Activated B cell treated with CpG ODN at 0.5 μM for 24 hours (primary cell): ENCODE measurements around the gene THSD8. TPM values are rescaled to one million over a fixed set of nuclear protein-coding genes. Genes with fewer than 3 reads are reported as not detected.
"Not testable (repeated sequence)": the region's sequence is repeated elsewhere in the genome, so short reads cannot be mapped to it uniquely, and the experiment has no call there.

Experiments
- ATAC-seq: fragments of 200-7000 bp; cut with Tn5 transposase; one replicate; pipeline ENCODE4 v1.10.0; 2021; ENCODE audit warnings: low read depth, mild to moderate bottlenecking, moderate library complexity
- CTCF ChIA-PET: fragments of 350-600 bp; sonication (Branson Sonifier 250); formaldehyde crosslinking; loops from one replicate; lab custom pipeline; 2021; ENCODE audit warnings: antibody characterized with exemption; lab: Charles Lee
- POLR2A ChIA-PET: fragments of 350-600 bp; sonication (Branson Sonifier 250); formaldehyde crosslinking; loops from one replicate; lab custom pipeline; 2021; ENCODE audit warnings: antibody characterized with exemption; lab: Charles Lee
- DNase-seq: peaks from one replicate; pipeline ENCODE4 v3.0.0; 2022
- H3K27ac Mint-ChIP-seq: one replicate; pipeline ENCODE4 v1.8.0; 2020; ENCODE audit warnings: mixed read lengths
- H3K27me3 Mint-ChIP-seq: one replicate; pipeline ENCODE4 v1.8.0; 2021; ENCODE audit warnings: mixed read lengths
- H3K36me3 Mint-ChIP-seq: one replicate; pipeline ENCODE4 v1.8.0; 2021; ENCODE audit warnings: low read depth, mixed read lengths
- H3K4me1 Mint-ChIP-seq: one replicate; pipeline ENCODE4 v1.8.0; 2021; ENCODE audit warnings: mixed read lengths
- H3K4me3 Mint-ChIP-seq: one replicate; pipeline ENCODE4 v1.8.0; 2020; ENCODE audit warnings: mild to moderate bottlenecking, mixed read lengths
- H3K9me3 Mint-ChIP-seq: one replicate; pipeline ENCODE4 v1.8.0; 2020; ENCODE audit warnings: mixed read lengths
- intact Hi-C: fragments of 100-400 bp; cut with micrococcal nuclease; formaldehyde crosslinking; loops from one replicate; pipeline ENCODE4 v1.15.1; 2024
- total RNA-seq: library from RNA; stranded (reverse); gene quantifications from 2 replicates; pipeline ENCODE4 v1.2.3, GENCODE V29; 2022
- TF ChIP-seq, protein P1 (sequence below): fragments of 200-600 bp; IDR thresholded peaks from one replicate; pipeline ENCODE4 v1.8.0; 2022; ENCODE audit warnings: antibody characterized with exemption, mild to moderate bottlenecking

Gene THSD8
- total RNA-seq, 1 donor from 2014 or later, result 2.3 TPM

DNA sequence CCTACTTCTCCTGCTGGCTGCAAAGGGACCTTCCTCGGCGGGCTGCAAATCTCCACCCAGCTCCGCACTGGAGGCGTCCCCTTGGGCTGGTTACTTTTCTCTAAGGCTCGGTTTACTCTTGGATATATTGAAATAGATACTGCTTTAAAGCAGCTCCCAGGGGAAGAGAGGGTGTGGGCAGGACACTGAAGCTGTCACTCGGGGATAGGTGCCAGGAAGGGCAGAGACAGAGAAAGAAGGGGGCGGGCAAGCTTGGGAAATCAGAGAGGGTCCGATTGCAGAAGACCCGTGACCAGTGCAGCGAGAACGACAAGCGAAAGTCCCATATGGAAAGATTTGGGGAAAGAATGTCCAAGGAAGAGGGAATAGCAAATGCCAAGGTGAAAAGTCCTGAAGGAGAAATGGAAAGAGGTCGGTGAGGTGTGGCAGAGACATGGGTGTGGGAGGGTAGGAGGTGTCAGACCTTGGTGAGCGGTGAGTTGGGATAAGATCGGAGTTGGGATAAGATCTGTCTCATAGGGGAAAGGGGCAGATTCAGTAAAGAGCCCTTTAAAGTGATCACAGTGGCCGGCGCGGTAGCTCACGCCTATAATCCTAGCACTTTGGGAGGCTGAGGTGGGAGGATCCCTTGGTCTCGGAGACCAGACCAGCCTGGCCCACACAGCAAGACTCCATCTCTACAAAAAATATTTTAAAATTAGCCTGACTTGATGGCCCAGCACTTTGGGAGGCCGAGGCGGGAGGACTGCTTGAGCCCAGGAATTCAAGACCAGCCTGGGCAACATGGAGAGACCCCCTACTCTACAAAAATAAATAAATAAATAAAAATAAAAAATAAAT, 618 bp downstream of the THSD8 start:
- TF ChIP-seq, protein P1, sequence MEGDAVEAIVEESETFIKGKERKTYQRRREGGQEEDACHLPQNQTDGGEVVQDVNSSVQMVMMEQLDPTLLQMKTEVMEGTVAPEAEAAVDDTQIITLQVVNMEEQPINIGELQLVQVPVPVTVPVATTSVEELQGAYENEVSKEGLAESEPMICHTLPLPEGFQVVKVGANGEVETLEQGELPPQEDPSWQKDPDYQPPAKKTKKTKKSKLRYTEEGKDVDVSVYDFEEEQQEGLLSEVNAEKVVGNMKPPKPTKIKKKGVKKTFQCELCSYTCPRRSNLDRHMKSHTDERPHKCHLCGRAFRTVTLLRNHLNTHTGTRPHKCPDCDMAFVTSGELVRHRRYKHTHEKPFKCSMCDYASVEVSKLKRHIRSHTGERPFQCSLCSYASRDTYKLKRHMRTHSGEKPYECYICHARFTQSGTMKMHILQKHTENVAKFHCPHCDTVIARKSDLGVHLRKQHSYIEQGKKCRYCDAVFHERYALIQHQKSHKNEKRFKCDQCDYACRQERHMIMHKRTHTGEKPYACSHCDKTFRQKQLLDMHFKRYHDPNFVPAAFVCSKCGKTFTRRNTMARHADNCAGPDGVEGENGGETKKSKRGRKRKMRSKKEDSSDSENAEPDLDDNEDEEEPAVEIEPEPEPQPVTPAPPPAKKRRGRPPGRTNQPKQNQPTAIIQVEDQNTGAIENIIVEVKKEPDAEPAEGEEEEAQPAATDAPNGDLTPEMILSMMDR, result no peak
- DNase-seq (no peak), ATAC-seq (no peak)
- ChIA-PET POLR2A (interaction anchor here (0.7 to 1.3 kb wide), 3 partner anchors 9 to 33 kb away, joined by 3 to 5 read pairs (median 4); no protein-coding TSS in a partner anchor), CTCF (interaction anchor here (1.0 to 1.1 kb wide), 2 partner anchors 10 to 36 kb away, joined by 3 to 4 read pairs; no protein-coding TSS in a partner anchor)
- intact Hi-C loops, result no loop called here
- H3K27ac Mint-ChIP-seq, result no peak overlapping the region
- H3K36me3 Mint-ChIP-seq, result peaks cover 2% of the 10 kb centered on the region
- H3K9me3 Mint-ChIP-seq, result no peaks in the 10 kb centered on the region
- H3K27me3 Mint-ChIP-seq, result peaks cover 5% of the 10 kb centered on the region
- peak overlapping the region; percentile 82 for H3K4me3 Mint-ChIP-seq
- H3K4me1 Mint-ChIP-seq, result peaks cover 31% of the 10 kb centered on the region

DNA sequence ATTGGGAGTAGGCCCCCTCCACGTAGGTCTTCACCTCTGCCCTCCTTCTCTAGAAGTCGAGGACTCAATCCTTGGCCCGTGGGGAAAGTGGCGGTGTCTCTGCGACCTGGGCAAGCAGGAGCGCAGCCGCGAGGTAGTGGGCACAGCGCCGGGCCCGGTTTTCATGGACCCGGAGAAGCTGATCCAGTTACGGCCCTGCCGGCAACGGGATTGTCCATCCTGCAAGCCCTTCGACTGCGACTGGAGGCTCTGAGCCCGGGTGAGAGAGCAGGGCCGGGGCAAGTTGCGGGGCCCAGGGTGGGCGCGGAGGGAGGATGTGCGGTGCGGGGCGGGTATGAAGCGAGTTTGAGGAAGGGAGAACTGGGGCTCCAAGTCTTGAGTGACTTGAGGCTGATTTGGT, 2.2 kb downstream of the THSD8 start:
- TF ChIP-seq, protein P1, result no peak
- Mint-ChIP-seq H3K9me3 (no peaks in the 10 kb centered on the region), H3K36me3 (peaks cover 7% of the 10 kb centered on the region), H3K27ac (no peak overlapping the region), H3K4me1 (peaks cover 31% of the 10 kb centered on the region), H3K4me3 (no peak overlapping the region), H3K27me3 (peaks cover 5% of the 10 kb centered on the region)
- ChIA-PET CTCF (interaction anchor here (1.0 kb wide), 1 partner anchor 43 kb away, joined by 3 read pairs; no protein-coding TSS in a partner anchor), POLR2A (interaction anchor here (0.6 to 0.8 kb wide), 3 partner anchors 11 to 879 kb away, joined by 5 to 11 read pairs (median 10); partner anchors contain the start of gene ZNF700)
- ATAC-seq (no peak), DNase-seq (no peak)
- intact Hi-C loops, result no loop called here

GRCh38 chr19:12806242-12807081, 4.6 kb downstream of the THSD8 start, which contains the start of gene RNASEH2A:
TSS of gene RNASEH2A (plus strand) at chr19:12806584. CDS start at chr19:12806674, 90 bp downstream.
- peak; percentile 93 for ATAC-seq
- peaks cover 5% of the 10 kb centered on the region for H3K27me3 Mint-ChIP-seq
- H3K4me1 Mint-ChIP-seq, result peaks cover 23% of the 10 kb centered on the region
- H3K4me3 Mint-ChIP-seq, result peak within 1 kb of the TSS; percentile 92
- H3K9me3 Mint-ChIP-seq, result no peaks in the 10 kb centered on the region
- ChIA-PET POLR2A (interaction anchor here (0.6 to 1.8 kb wide), 14 partner anchors 10 to 1861 kb away, joined by 3 to 21 read pairs (median 5); partner anchors contain the start of genes GCDH, JUNB, SYCE2 and TRIR), CTCF (interaction anchor here (0.7 to 2.3 kb wide), 9 partner anchors 10 to 288 kb away, joined by 3 to 9 read pairs (median 4); no protein-coding TSS in a partner anchor)
- intact Hi-C loops, result loop anchor here (1.0 kb wide), 2 partner anchors 13 to 69 kb away; partner anchors contain the start of gene GET3
- H3K27ac Mint-ChIP-seq, result peak within 1 kb of the TSS; percentile 86
- TF ChIP-seq, protein P1, result no peak
- DNase-seq, result peak; percentile 86
- peaks cover 10% of the 10 kb centered on the region for H3K36me3 Mint-ChIP-seq

DNA sequence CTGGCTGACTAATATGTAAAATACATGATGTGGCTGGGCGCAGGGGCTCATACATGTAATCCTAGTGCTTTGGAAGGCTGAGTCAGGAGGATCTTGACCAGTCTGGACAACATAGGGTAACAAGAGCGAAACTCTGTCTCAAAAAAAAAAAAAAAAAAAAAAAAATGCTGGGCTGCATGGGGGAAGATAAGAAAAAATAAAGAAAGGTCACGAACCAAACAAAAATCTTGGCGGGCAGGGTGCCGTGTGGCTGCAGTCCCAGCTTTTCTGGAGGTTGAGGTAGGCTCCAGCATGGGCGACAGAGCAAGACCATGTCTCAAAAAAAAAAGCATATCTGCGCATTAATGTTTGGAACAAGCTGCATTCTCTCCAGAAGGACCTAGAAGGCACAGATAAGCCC, 13.2 kb downstream of the THSD8 start:
- Mint-ChIP-seq H3K4me3 (no peak overlapping the region), H3K27ac (no peak overlapping the region), H3K36me3 (peaks cover 23% of the 10 kb centered on the region), H3K4me1 (no peaks in the 10 kb centered on the region), H3K9me3 (no peaks in the 10 kb centered on the region), H3K27me3 (no peaks in the 10 kb centered on the region)
- POLR2A ChIA-PET, result no interaction called here
- intact Hi-C loops, result no loop called here
- DNase-seq (no peak), ATAC-seq (no peak)
- CTCF ChIA-PET, result interaction anchor here (0.9 kb wide), 1 partner anchor 55 kb away, joined by 3 read pairs; no protein-coding TSS in a partner anchor
- TF ChIP-seq, protein P1, result no peak

DNA sequence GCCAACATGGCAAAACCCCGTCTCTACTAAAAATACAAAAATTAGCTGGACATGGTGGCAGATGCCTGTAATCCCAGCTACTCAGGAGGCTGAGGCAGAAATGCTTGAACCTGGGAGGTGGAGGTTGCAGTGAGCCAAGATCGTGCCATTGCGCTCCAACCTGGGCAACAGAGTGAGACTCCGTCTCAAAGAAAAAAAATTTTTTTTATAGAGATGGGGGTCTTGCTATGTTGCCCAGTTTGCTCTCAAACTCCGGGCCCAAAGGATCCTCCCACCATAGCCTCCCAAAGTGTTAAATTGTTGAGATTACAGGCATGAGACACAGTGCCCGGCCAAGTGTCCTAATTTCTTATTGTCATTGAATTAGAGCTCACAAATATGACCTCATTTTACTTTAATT, 15.3 kb downstream of the THSD8 start:
- ATAC-seq, DNase-seq, H3K27me3 Mint-ChIP-seq, intact Hi-C loops, H3K4me1 Mint-ChIP-seq, H3K9me3 Mint-ChIP-seq, CTCF ChIA-PET, H3K4me3 Mint-ChIP-seq, H3K27ac Mint-ChIP-seq: not testable (repeated sequence)
- POLR2A ChIA-PET, result interaction anchor here (0.7 kb wide), 1 partner anchor 125 kb away, joined by 6 read pairs; no protein-coding TSS in a partner anchor
- H3K36me3 Mint-ChIP-seq, result peaks cover 23% of the 10 kb centered on the region

- CTCF ChIA-PET, H3K27me3 Mint-ChIP-seq, H3K27ac Mint-ChIP-seq, ATAC-seq, intact Hi-C loops, DNase-seq, H3K4me1 Mint-ChIP-seq, H3K9me3 Mint-ChIP-seq, POLR2A ChIA-PET, H3K4me3 Mint-ChIP-seq: not testable (repeated sequence)
- H3K36me3 Mint-ChIP-seq, result peaks cover 19% of the 10 kb centered on the region
Measured at GRCh38 chr19:12817810-12818209, 15.9 kb downstream of the THSD8 start.
